ENCODE measurements around the gene MAN2B1.

- TF ChIP-seq, protein P1, sequence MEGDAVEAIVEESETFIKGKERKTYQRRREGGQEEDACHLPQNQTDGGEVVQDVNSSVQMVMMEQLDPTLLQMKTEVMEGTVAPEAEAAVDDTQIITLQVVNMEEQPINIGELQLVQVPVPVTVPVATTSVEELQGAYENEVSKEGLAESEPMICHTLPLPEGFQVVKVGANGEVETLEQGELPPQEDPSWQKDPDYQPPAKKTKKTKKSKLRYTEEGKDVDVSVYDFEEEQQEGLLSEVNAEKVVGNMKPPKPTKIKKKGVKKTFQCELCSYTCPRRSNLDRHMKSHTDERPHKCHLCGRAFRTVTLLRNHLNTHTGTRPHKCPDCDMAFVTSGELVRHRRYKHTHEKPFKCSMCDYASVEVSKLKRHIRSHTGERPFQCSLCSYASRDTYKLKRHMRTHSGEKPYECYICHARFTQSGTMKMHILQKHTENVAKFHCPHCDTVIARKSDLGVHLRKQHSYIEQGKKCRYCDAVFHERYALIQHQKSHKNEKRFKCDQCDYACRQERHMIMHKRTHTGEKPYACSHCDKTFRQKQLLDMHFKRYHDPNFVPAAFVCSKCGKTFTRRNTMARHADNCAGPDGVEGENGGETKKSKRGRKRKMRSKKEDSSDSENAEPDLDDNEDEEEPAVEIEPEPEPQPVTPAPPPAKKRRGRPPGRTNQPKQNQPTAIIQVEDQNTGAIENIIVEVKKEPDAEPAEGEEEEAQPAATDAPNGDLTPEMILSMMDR (conservative IDR thresholded peaks at IDR 0.05 in 1 of 2, IDR thresholded peaks at IDR 0.05 in 1 of 2; ENCODE audit: extremely low read depth in 1 of 2, insufficient read depth in 1 of 2, low read depth in 1 of 2, low read length in 2 of 2), result no peak
- no peak for TF ChIP-seq EZH2 (IDR thresholded peaks at IDR 0.05; ENCODE audit: borderline replicate concordance, low read length)
These were observed 49.4 kb upstream of the MAN2B1 start for GRCh38 chr19:12715929-12716328.

All from mammary epithelial cell (primary cell).